HAP-1 (cell line): Measurements from ENCODE around the gene PSMG4.

ENCODE experiments used
- DNase-seq, 2 experiments: peaks; one replicate each; pipeline ENCODE4 v3.0.0-alpha.2; 2016 to 2020; ENCODE audit warnings: low spot score in 2 of 2
- H3K27me3 ChIP-seq: fragments of 250-450 bp; sonication (Bioruptor Pico); 2 replicates; pipeline ENCODE4 v1.5.1; 2020; ENCODE audit warnings: low read depth, mild to moderate bottlenecking, moderate library complexity
- H3K36me3 ChIP-seq: fragments of 250-450 bp; sonication (Bioruptor Pico); replicated peaks from 2 replicates; pipeline ENCODE4 v1.5.1; 2020; ENCODE audit warnings: mild to moderate bottlenecking
- H3K4me1 ChIP-seq: fragments of 250-450 bp; sonication (Bioruptor Pico); 2 replicates; pipeline ENCODE4 v1.5.1; 2020; ENCODE audit warnings: mild to moderate bottlenecking
- H3K4me3 ChIP-seq: fragments of 250-450 bp; sonication (Bioruptor Pico); 2 replicates; pipeline ENCODE4 v1.5.1; 2020; ENCODE audit warnings: mild to moderate bottlenecking, moderate library complexity
- H3K9me3 ChIP-seq: fragments of 250-450 bp; sonication (Bioruptor Pico); 2 replicates; pipeline ENCODE4 v1.5.1; 2020; ENCODE audit warnings: mild to moderate bottlenecking, moderate library complexity
- in situ Hi-C: fragments of 300-500 bp; cut with MboI; formaldehyde crosslinking; loops from 3 replicates; pipeline ENCODE4 v1.14.3; 2020; ENCODE audit warnings: low sequenced_read_pairs, inconsistent platforms, mixed read lengths

PSMG4 gene

DNA sequence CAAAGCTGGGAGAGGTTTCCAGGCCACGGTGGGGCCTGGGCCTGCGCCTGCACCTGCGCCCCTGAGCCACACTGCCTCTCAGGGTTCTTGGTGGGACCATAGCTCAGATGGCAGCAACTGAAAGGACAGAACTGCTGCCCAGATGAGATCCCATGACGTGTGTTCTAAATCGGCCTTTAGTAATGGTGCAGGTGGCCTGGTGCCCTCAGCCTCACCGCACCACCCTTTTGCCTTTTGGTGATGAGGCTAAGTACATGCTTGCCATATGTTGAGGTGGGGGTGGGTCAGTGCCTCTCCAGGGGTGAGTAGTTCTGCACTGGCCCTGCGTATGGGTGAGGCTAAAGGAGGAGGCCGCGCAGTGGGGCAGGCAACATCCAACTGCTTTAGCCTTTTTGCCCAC, 7.4 kb downstream of the PSMG4 start:
- Histone ChIP-seq H3K4me1 (peaks cover 1% of the 10 kb centered on the region), H3K9me3 (no peaks in the 10 kb centered on the region), H3K4me3 (no peak overlapping the region), H3K36me3 (peaks cover 61% of the 10 kb centered on the region), H3K27me3 (no peaks in the 10 kb centered on the region)
- in situ Hi-C loops, result loop anchor here (10.0 kb wide), 1 partner anchor 719 kb away; no protein-coding TSS in a partner anchor
- DNase-seq, result no peak

DNA sequence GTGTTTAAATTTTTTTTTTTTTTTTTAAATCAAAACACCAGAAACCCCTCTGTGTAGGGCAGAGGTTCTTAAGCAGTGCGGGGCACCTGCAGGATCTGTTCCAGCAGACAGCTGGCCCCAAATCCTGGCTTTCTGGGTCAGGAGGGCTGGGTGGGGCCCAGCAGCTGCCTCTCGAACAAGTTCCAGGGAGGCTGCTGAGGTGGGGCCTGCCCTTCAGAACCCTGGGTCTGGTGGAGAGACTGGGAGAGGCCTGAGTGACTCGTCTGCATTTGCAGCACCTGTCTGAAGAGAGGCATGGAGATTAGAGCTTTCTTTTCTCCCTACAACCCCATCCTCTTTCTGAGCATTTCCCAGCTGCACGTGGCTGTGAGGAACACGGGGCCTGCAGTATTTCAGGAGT, 8.4 kb downstream of the PSMG4 start:
- Histone ChIP-seq H3K4me3 (no peak overlapping the region), H3K9me3 (no peaks in the 10 kb centered on the region), H3K27me3 (no peaks in the 10 kb centered on the region), H3K4me1 (no peaks in the 10 kb centered on the region), H3K36me3 (peaks cover 71% of the 10 kb centered on the region)
- in situ Hi-C loops, result loop anchor here (10.0 kb wide), 1 partner anchor 718 kb away; no protein-coding TSS in a partner anchor
- no peak for DNase-seq

DNA sequence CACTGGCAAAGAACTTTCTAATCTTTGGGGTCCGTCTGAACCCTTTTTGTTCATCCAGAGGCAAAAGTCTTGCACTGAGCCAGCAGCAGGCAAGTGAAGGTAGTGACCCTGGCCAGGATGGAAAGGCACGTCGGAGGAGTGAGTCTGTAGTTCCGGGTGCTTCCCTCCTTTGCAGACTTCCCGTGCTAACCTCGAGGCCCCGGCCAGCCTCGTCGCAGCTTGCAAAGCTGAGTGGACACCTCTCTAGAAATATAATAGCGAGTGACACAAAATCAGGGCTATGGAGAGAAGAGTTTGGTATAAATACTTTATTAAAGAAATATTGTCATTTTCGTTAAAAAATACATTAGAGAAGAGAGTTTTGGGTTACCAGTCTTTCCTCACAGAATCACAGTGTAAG, 9.9 kb downstream of the PSMG4 start:
- Histone ChIP-seq H3K27me3 (no peaks in the 10 kb centered on the region), H3K4me3 (no peak overlapping the region), H3K36me3 (peaks cover 73% of the 10 kb centered on the region), H3K9me3 (no peaks in the 10 kb centered on the region), H3K4me1 (no peaks in the 10 kb centered on the region)
- DNase-seq, result no peak
- in situ Hi-C loops, result loop anchor here (10.0 kb wide), 1 partner anchor 716 kb away; no protein-coding TSS in a partner anchor

DNA sequence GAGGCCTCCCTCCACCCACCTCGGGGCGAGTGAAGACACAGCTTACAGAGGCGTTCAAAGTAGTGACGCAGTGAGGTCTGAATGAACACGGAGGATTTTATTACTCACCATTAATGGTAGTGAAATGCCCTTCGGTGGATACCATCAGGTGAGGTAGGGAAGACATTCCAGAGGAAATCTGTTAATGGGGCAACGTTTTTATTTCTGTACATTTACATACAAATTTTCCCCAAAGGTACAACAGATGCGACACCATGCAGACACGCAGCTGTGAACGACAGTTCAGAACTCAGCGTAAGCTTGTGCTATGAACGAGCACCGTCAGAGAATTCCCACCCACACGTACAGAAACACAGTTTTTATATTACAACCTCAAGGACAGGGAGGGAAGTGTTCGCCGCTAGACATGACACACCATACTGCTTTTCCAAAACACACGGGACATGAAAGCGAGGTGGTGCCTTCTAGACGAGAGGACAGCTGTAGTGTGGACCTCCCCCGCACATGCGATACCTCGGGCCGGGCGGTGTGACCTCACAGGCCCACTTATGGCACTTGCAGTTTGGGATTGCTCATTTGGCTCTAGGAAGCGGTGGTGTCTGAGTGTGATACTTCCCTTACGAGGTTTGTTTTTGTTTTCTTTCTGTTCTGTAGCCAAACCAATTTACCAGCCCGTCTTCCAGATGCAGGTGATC, 10.7 kb downstream of the PSMG4 start:
- Histone ChIP-seq H3K4me3 (no peak overlapping the region), H3K9me3 (no peaks in the 10 kb centered on the region), H3K36me3 (peaks cover 69% of the 10 kb centered on the region), H3K27me3 (no peaks in the 10 kb centered on the region), H3K4me1 (no peaks in the 10 kb centered on the region)
- no peak for DNase-seq
- in situ Hi-C loops, result loop anchor here (10.0 kb wide), 1 partner anchor 715 kb away; no protein-coding TSS in a partner anchor

DNA sequence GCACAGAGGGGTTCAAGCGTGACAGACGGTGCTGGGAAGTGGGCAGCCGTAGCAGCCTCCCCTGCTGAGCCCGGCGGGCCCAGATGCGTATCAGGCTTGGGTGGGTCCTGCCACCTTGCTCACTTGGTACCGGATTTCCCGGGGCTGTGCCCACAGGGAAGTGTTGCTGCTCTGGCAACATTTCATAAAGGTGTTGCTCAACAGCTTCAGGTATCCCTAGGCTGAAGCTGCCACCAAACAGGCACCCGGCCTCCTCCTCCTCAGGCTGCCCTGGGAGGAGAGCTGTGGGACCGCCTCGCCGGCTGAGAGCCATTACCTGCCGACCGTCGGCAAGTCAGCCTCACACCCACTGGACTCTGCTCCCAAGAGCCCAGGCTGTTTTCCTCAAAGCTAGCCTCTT, 11.5 kb downstream of the PSMG4 start:
- no peaks in the 10 kb centered on the region for H3K4me1 ChIP-seq
- in situ Hi-C loops, result no loop called here
- no peaks in the 10 kb centered on the region for H3K9me3 ChIP-seq
- H3K4me3 ChIP-seq, result no peak overlapping the region
- peaks cover 62% of the 10 kb centered on the region for H3K36me3 ChIP-seq
- DNase-seq, result no peak
- no peaks in the 10 kb centered on the region for H3K27me3 ChIP-seq

DNA sequence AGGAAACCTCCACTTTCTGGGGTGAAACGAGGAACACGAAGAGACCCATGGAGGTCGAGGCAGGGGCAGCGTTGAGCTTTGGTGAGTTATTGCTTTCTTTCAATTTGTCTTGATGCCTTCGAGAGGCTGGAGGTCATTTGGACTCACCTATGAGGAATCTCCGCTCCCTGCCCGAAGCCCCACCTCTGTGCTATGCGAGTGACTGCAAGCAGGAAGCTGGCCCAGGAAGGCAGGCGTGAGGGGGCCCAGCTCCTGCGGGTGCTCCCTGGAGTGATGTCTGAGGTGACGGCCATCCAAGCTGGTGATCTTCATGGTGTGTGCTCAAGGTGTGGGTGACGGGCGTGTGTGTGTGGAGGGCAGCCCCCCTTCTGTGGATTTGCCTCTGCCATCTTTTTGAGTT, 13.0 kb downstream of the PSMG4 start:
- in situ Hi-C loops, result no loop called here

DNA sequence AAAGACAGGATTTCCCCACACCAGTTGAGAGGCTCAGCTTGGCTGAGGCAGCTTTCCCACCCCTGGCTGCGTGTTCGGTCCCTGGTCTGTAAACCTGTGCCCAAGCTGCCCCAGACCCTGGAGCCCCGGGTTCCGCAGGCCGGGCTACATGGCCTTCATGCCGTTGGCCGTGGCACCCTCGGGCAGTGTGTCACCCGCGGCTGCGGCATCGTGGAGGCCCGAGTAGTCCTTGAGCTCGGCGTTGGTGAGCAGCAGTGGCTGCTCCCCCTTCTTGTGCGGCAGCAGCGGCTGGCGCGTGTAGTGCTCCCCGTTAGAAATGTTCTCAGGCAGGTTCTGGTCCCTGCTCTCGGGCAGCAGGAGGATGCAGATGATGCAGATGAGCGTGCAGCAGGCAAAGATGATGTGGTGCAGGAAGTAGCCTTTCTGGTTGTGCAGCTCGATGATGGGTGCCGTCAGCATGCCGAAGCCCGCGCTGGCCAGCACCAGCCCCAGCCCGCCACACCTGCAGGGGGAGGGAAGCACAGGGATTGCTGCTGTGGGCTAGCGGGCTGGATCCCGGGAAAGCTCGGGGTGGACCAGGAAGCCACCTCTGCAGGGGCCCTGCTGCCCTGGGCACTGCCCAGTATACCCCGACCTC, 14.3 kb downstream of the PSMG4 start:
- in situ Hi-C loops, result no loop called here
- Histone ChIP-seq H3K27me3 (no peaks in the 10 kb centered on the region), H3K4me3 (no peak overlapping the region), H3K4me1 (no peaks in the 10 kb centered on the region), H3K9me3 (no peaks in the 10 kb centered on the region), H3K36me3 (peaks cover 48% of the 10 kb centered on the region)
- no peak for DNase-seq

More for the DNA sequence above, 13.0 kb downstream of the PSMG4 start:
- H3K4me1 ChIP-seq, result no peaks in the 10 kb centered on the region
- no peak overlapping the region for H3K4me3 ChIP-seq
- H3K27me3 ChIP-seq, result no peaks in the 10 kb centered on the region
- peaks cover 54% of the 10 kb centered on the region for H3K36me3 ChIP-seq
- no peak for DNase-seq
- H3K9me3 ChIP-seq, result no peaks in the 10 kb centered on the region

DNA sequence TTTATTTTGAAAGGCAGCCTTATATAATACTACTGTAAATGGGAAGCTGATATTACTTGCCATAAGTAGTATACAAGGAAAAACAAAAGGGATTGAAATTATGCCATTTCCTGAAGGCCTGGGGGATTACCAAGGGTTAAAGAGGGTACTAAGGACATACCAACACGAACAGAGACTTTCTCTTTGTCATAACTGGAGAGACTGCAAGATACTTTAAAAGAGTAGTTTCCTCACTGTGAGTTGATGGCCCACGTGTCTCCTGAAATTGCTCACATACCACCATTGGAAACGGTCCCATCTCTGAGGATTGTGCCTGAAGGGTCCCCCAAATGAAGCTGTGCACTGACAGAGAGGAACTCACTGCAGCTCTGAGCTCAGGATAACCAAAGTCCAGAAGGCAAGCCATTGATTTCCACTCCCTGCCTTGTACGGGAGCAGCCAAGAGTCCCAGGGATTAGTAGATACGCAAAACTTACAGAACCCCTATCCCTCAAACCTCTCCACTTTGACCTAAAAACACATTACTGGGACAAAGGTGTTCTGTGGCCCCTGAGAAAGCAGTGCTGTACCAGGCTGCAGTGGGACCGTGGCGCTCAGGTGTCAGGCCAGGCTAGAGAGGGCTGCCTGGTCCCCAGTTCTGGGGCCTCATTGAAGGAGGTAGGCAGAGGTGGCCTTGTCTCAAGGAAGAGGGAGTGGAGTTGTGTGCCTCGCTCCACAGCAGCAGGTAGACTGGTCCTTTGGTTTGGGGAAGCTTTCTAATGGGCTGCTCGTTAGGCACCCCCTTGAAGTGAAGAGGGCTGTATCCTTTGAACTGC, 15.2 kb downstream of the PSMG4 start:
- no peak for DNase-seq
- no peak overlapping the region for H3K4me3 ChIP-seq
- no peaks in the 10 kb centered on the region for H3K4me1 ChIP-seq
- in situ Hi-C loops, result no loop called here
- peaks cover 44% of the 10 kb centered on the region for H3K36me3 ChIP-seq
- no peaks in the 10 kb centered on the region for H3K27me3 ChIP-seq
- no peaks in the 10 kb centered on the region for H3K9me3 ChIP-seq

DNA sequence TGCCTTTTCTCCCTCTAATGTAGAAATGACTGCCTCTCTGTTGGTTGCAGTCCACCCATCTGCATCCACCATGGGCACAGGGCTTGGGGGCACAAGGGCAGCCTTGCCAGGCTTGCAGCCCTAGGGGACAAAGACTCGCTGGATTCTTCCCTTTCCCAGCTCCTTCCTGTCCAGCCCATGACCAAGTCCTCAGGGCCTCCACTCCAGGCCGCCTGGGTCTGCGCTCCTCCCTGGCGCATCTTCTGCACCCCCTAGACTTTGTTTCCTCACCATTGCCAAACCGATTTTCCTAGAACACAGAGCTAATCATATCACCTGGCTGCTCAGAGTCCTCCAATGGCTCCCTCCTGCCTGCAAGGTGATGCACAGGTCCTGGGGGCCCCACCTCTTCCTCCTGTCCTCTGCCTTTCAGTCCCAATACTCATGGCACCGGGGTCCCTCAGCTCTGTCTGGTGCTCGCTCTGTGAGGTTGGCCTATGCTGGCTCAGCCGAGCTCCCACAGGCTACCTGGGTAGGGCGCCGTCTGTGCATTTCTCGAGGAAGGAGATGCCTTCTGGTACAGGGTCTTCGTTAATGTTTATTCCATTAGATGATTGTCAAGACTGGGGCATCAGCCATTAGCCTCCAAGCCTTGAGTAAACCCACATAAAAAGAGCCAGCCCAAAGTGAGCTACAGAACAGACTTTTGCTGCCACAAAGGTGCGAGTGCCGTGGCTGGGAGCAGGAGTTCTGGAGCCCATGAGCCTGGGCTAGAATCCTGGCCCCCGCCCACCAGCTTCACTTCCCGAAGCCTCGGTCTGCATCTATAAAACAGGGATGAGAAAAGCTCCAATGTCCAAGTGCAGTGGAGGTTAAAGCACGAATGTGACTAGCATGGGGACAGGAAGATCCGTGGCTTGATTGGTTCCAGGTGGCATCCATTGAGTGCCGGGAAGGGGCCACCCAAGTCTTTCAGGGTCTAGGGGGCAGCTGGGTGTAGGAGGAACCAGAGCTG, 17.7 kb downstream of the PSMG4 start:
- Histone ChIP-seq H3K4me1 (no peaks in the 10 kb centered on the region), H3K27me3 (no peaks in the 10 kb centered on the region), H3K9me3 (no peaks in the 10 kb centered on the region), H3K4me3 (no peak overlapping the region), H3K36me3 (peaks cover 21% of the 10 kb centered on the region)
- no peak for DNase-seq
- in situ Hi-C loops, result loop anchor here (5.0 kb wide), 1 partner anchor 456 kb away; no protein-coding TSS in a partner anchor

DNA sequence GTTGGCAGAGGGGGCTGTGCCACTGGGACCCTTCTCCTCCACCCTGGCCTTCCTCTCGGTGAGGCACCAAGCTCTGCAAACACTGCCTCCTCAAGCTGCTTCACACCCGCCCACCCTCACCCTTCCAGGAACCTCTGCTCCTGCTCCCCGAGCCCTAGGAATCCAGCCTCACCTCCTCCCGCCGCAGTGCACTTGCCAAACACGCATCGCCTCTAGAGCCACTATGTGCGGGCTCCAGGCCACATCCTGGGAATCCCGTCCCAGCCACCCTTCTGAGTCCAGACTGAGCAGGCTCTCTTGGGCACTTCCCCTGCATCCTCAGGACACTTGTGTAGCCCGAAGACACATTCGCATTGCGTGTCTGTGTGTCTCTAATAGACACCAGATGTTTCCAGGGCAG, 18.5 kb downstream of the PSMG4 start:
- no peaks in the 10 kb centered on the region for H3K9me3 ChIP-seq
- H3K4me1 ChIP-seq, result no peaks in the 10 kb centered on the region
- no peak for DNase-seq
- peaks cover 13% of the 10 kb centered on the region; the same call in 1 of the 2 replicates for H3K36me3 ChIP-seq
- in situ Hi-C loops, result loop anchor here (5.0 kb wide), 1 partner anchor 455 kb away; no protein-coding TSS in a partner anchor
- no peaks in the 10 kb centered on the region for H3K27me3 ChIP-seq
- H3K4me3 ChIP-seq, result no peak overlapping the region

DNA sequence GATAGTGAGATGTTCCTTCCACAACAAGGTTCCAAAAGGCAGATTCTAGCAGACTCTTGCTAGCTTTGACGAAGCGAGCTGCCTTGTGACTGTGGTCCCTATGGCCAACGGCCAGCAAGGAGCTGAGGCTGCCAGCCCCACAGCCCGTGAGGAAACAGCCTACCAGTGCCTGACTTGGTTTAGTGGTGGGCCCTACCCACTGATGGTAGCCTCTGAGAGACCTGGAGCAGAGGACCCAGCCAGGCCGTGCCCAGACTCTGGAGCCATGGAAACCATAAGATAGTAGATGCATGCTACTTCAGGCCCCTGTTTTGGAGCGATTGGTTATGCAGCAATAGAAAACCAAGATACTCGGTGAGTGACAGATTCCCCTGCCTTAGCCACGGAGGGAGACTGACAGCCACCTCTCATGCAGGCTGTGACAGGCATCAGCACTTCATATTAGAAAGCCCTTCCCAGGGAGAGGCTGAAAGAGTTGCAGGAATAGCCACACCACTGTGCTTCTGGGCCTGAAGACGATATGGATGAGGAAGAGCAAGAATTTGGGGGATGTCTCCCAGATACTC, 19.2 kb downstream of the PSMG4 start:
- Histone ChIP-seq H3K36me3 (0 out of 2 replicates have a peak, but pooled peaks cover 8% of the 10 kb centered on the region), H3K4me1 (no peaks in the 10 kb centered on the region)
- in situ Hi-C loops, result loop anchor here (5.0 kb wide), 1 partner anchor 454 kb away; no protein-coding TSS in a partner anchor

DNA sequence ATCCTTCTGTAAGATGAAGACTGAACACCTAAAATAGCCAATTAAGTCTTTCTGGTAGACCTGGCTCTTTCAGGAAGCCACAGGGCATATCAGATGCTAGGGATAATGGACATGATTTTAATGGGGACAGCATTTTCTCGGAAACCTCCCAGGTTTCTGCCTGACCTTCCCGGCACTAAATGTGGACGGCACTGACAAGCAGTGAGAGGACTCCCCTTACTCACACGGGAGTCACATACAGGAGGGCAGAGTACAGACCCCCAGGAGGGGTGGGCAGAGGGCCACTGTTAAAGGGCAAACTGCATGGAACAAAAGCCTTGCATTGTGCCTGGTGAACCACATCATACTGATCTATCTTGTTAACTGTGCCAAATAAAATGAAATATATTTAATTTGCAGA, 19.9 kb downstream of the PSMG4 start:
- no peaks in the 10 kb centered on the region for H3K9me3 ChIP-seq
- DNase-seq, result no peak
- H3K36me3 ChIP-seq, result 0 out of 2 replicates have a peak, but pooled peaks cover 4% of the 10 kb centered on the region
- in situ Hi-C loops, result loop anchor here (5.0 kb wide), 1 partner anchor 454 kb away; no protein-coding TSS in a partner anchor
- H3K4me1 ChIP-seq, result no peaks in the 10 kb centered on the region
- H3K4me3 ChIP-seq, result no peak overlapping the region
- no peaks in the 10 kb centered on the region for H3K27me3 ChIP-seq

More for the DNA sequence above, 19.2 kb downstream of the PSMG4 start:
- no peaks in the 10 kb centered on the region for H3K27me3 ChIP-seq
- DNase-seq, result no peak
- H3K9me3 ChIP-seq, result no peaks in the 10 kb centered on the region
- no peak overlapping the region for H3K4me3 ChIP-seq
